ENCODE results near the gene CYP3A4. TPM values are rescaled to one million over a fixed set of nuclear protein-coding genes. Genes with fewer than 3 reads are reported as not detected.
A peak's percentile ranks its signal among the peaks of the same experiment; 100 is the strongest.

CYP3A4 gene
- total and polyA plus RNA-seq, 2 of the 13 experiments (the other 11 are each of a cell fraction or from before 2014, with no cell fraction given) = 0.11 to 0.24 TPM

- TF ChIP-seq ZHX1 (CRISPR knock-in tag; IDR thresholded peaks at IDR 0.05; ENCODE audit: low read depth) (no peak; the same call in 1 of the 2 replicates), ZNF547 (CRISPR knock-in tag; IDR thresholded peaks at IDR 0.05) (no peak), POLR2A (IDR thresholded peaks at IDR 0.05; ENCODE audit: insufficient read depth in 1 of 2, low read depth in 2 of 2, low read length in 2 of 2) (peak in 1 of 2 experiments; percentile 34; a peak in 1 of 4 replicates), PHB2 (IDR thresholded peaks at IDR 0.05; ENCODE audit: partially characterized antibody) (no peak), ZSCAN31 (CRISPR knock-in tag; IDR thresholded peaks at IDR 0.05; ENCODE audit: low read depth) (peak; percentile 62; the same call in 1 of the 2 replicates), ZFP41 (CRISPR knock-in tag; IDR thresholded peaks at IDR 0.05; ENCODE audit: borderline replicate concordance) (no peak), GABPB1 (CRISPR knock-in tag; IDR thresholded peaks at IDR 0.05) (no peak), ZNF256 (CRISPR knock-in tag; conservative IDR thresholded peaks at IDR 0.05) (no peak), GATA4 (IDR thresholded peaks at IDR 0.05; ENCODE audit: borderline replicate concordance, low read depth) (no peak), AKNA (CRISPR knock-in tag; IDR thresholded peaks at IDR 0.05; ENCODE audit: borderline replicate concordance) (no peak), ZNF777 (CRISPR knock-in tag; IDR thresholded peaks at IDR 0.05) (no peak), ZSCAN30 (CRISPR knock-in tag; IDR thresholded peaks at IDR 0.05) (no peak), PHF20 (CRISPR knock-in tag; IDR thresholded peaks at IDR 0.05) (no peak), ZNF274 (CRISPR knock-in tag; IDR thresholded peaks at IDR 0.05) (no peak), ZNF251 (CRISPR knock-in tag; IDR thresholded peaks at IDR 0.05) (no peak), ZNF687 (CRISPR knock-in tag; IDR thresholded peaks at IDR 0.05) (no peak), ZNF589 (CRISPR knock-in tag; conservative IDR thresholded peaks at IDR 0.05) (no peak), GZF1 (CRISPR knock-in tag; IDR thresholded peaks at IDR 0.05) (no peak), ZNF253 (CRISPR knock-in tag; IDR thresholded peaks at IDR 0.05; ENCODE audit: borderline replicate concordance) (no peak)
Measured at GRCh38 chr7:99829524-99830160, 45.7 kb upstream of the CYP3A4 start (continued).

Measured in HepG2 (cell line).